GM19455 (cell line): ENCODE measurements around the gene PSMB5.

Experiments
- ATAC-seq: cut with Tn5 transposase; IDR thresholded peaks from one replicate; pipeline ENCODE4 v1.9.1; 2021; ENCODE audit not compliant: unreplicated experiment

The PSMB5 gene

GRCh38 chr14:22996768-22997654 lies 37.7 kb downstream of the PSMB5 start:
- no peak for ATAC-seq

- no peak for ATAC-seq
These were observed 38.6 kb downstream of the PSMB5 start for GRCh38 chr14:22995889-22996625.

- ATAC-seq, result no peak
These were observed 39.9 kb downstream of the PSMB5 start for GRCh38 chr14:22994762-22995275.

GRCh38 chr14:22993517-22993916 lies 41.2 kb downstream of the PSMB5 start:
- no peak for ATAC-seq

- ATAC-seq, result no peak
These were observed 42.8 kb downstream of the PSMB5 start for GRCh38 chr14:22991852-22992251.

GRCh38 chr14:22987291-22987690 lies 47.4 kb downstream of the PSMB5 start:
- ATAC-seq, result no peak

GRCh38 chr14:22986508-22987054 lies 48.1 kb downstream of the PSMB5 start:
- ATAC-seq, result no peak

GRCh38 chr14:22985894-22986507 lies 48.7 kb downstream of the PSMB5 start:
- no peak for ATAC-seq

GRCh38 chr14:22984959-22985658 lies 49.6 kb downstream of the PSMB5 start:
- no peak for ATAC-seq

GRCh38 chr14:22982477-22983245 lies 52.0 kb downstream of the PSMB5 start, which contains the start of gene AJUBA:
Gene AJUBA (minus strand): TSS chr14:22982551. CDS start chr14:22982266, 285 bp downstream.
- ATAC-seq, result no peak

GRCh38 chr14:22981876-22982476 lies 52.7 kb downstream of the PSMB5 start:
- ATAC-seq, result no peak

GRCh38 chr14:22981090-22981875 lies 53.4 kb downstream of the PSMB5 start:
- no peak for ATAC-seq

GRCh38 chr14:22980672-22981089 lies 54.0 kb downstream of the PSMB5 start:
- ATAC-seq, result no peak

- ATAC-seq, result no peak
These were observed 54.8 kb downstream of the PSMB5 start for GRCh38 chr14:22979748-22980392.

GRCh38 chr14:22978981-22979671 lies 55.6 kb downstream of the PSMB5 start:
- no peak for ATAC-seq

- ATAC-seq, result no peak
These were observed 56.2 kb downstream of the PSMB5 start for GRCh38 chr14:22978487-22978837.

GRCh38 chr14:22977684-22978486 lies 56.8 kb downstream of the PSMB5 start:
- no peak for ATAC-seq
